Naive thymus-derived CD4-positive, alpha-beta T cell (primary cell): ENCODE data around the gene UCN3. TPM values are rescaled to one million over a fixed set of nuclear protein-coding genes. Genes with fewer than 3 reads are reported as not detected.

Experiments used
- ATAC-seq: fragments of 150-1000 bp; cut with Tn5 transposase; 2 replicates; pipeline ENCODE4 v1.10.0; 2021; ENCODE audit warnings: mild to moderate bottlenecking, moderate library complexity
- CTCF ChIA-PET: fragments of 350-600 bp; sonication (Branson Sonifier 250); formaldehyde crosslinking; loops from one replicate; lab custom pipeline; 2021; ENCODE audit warnings: antibody characterized with exemption; lab: Charles Lee
- POLR2A ChIA-PET: fragments of 350-600 bp; sonication (Branson Sonifier 250); formaldehyde crosslinking; loops from one replicate; lab custom pipeline; 2021; ENCODE audit warnings: antibody characterized with exemption, inconsistent platforms; lab: Charles Lee
- DNase-seq, 9 donors: peaks; one replicate each; pipeline versions ENCODE4 v3.0.0 to v3.0.0-alpha.2; 2020 to 2022; ENCODE audit warnings: mixed read lengths in 1 of 9
- H3K27ac ChIP-seq: one replicate; pipeline ENCODE4 v1.7.0; 2013; ENCODE audit warnings: mild to moderate bottlenecking, low read depth, low read length, moderate library complexity
- H3K27me3 ChIP-seq, 2 donors: one replicate each; pipeline ENCODE4 v1.7.0; 2013; ENCODE audit warnings: low read length in 2 of 2, mild to moderate bottlenecking in 2 of 2, moderate library complexity in 2 of 2; ENCODE audit not compliant: control insufficient read depth in 2 of 2, insufficient read depth in 2 of 2
- H3K36me3 ChIP-seq, 3 experiments: 1 replicate in 2 of 3; 2 replicates in 1 of 3; pipeline ENCODE4 v1.7.0; 2013; ENCODE audit warnings: low read length in 3 of 3, mild to moderate bottlenecking in 3 of 3, moderate library complexity in 1 of 3; ENCODE audit not compliant: insufficient read depth in 3 of 3, control insufficient read depth in 2 of 3
- H3K4me1 ChIP-seq, 2 donors: one replicate each; pipeline ENCODE4 v1.7.0; 2013; ENCODE audit warnings: low read length in 2 of 2, mild to moderate bottlenecking in 2 of 2, moderate library complexity in 1 of 2; ENCODE audit not compliant: control insufficient read depth in 2 of 2, insufficient read depth in 2 of 2
- H3K4me3 ChIP-seq: 2 replicates; pipeline ENCODE4 v1.7.0; 2013; ENCODE audit warnings: mild to moderate bottlenecking, low read length
- H3K9me3 ChIP-seq, 3 experiments: 1 replicate in 2 of 3; 2 replicates in 1 of 3; pipeline ENCODE4 v1.7.0; 2013; ENCODE audit warnings: low read length in 3 of 3; ENCODE audit not compliant: control insufficient read depth in 2 of 3
- H3K27ac Mint-ChIP-seq, 9 donors: one replicate each; pipeline ENCODE4 v1.8.0; 2020 to 2022; ENCODE audit warnings: mixed read lengths in 9 of 9, mild to moderate bottlenecking in 8 of 9, moderate library complexity in 5 of 9, inconsistent platforms in 2 of 9
- H3K27me3 Mint-ChIP-seq, 5 donors: one replicate each; pipeline ENCODE4 v1.8.0; 2021 to 2022; ENCODE audit warnings: mixed read lengths in 5 of 5, mild to moderate bottlenecking in 1 of 5
- H3K36me3 Mint-ChIP-seq, 5 donors: one replicate each; pipeline ENCODE4 v1.8.0; 2020 to 2022; ENCODE audit warnings: mixed read lengths in 5 of 5, mild to moderate bottlenecking in 3 of 5, inconsistent platforms in 1 of 5
- H3K4me1 Mint-ChIP-seq, 7 donors: one replicate each; pipeline ENCODE4 v1.8.0; 2020 to 2022; ENCODE audit warnings: mixed read lengths in 7 of 7, mild to moderate bottlenecking in 3 of 7, inconsistent platforms in 1 of 7
- H3K4me3 Mint-ChIP-seq, 10 donors: one replicate each; pipeline ENCODE4 v1.8.0; 2020 to 2022; ENCODE audit warnings: mild to moderate bottlenecking in 10 of 10, mixed read lengths in 10 of 10, moderate library complexity in 6 of 10, inconsistent platforms in 2 of 10
- H3K9me3 Mint-ChIP-seq, 11 donors: one replicate each; pipeline ENCODE4 v1.8.0; 2020 to 2022; ENCODE audit warnings: mixed read lengths in 11 of 11, mild to moderate bottlenecking in 4 of 11, inconsistent platforms in 1 of 11, moderate library complexity in 1 of 11
- intact Hi-C, 2 donors: fragments of 100-400 bp; cut with micrococcal nuclease; formaldehyde crosslinking; loops; one replicate each; pipeline ENCODE4 v1.15.1; 2023
- polyA plus RNA-seq, 2 donors: library from polyadenylated mRNA; unstranded; fragments of 300-500 nt; fragmentation: Illumina TruSeq; gene quantifications; one replicate each; pipeline ENCODE4 v1.2.3, GENCODE V29; 2021
- total RNA-seq, 6 experiments: library from RNA in 5 of 6; stranded (reverse) in 5 of 6; gene quantifications; 1 replicate in 5 of 6; 2 replicates in 1 of 6; pipeline ENCODE4 v1.2.3 and lab custom pipeline; 2021 to 2026

UCN3 gene
- total and polyA plus RNA-seq, 7 experiments from 2014 or later, result not detected

DNA sequence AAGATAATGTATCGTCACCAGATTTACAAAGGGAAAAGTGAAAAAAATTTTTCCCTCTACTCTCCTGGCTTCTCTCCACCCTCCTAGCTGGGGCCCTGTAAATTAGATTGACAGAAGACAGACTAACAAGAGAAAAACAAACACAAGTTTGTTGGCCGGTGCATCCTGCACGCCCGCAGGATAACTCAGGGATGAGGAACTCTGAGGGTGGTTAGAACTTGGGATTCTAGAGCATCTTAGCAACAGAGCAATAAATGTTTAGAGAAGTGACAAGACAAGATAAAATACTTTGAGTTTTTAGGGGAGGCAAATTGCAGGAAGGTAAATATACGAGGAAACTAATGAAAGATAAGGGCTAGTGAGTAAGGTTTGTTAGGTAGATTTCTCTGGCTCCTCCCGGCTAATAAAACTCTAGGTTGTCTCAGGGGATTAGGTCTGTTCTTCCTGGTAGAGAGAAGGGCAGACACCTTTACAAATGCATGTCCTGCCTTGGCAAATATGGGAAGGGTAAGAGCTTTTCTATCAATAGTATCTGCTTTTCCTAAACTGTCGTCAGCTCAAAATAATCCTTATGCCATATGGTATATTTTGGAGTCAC is 4.3 kb upstream of the UCN3 start:
- Mint-ChIP-seq H3K27ac (no peak overlapping the region), H3K9me3 (no peaks in the 10 kb centered on the region), H3K4me1 (peaks cover 0 to 13% (median 7%) of the 10 kb centered on the region in 7 donors), H3K4me3 (no peak overlapping the region), H3K36me3 (no peaks in the 10 kb centered on the region), H3K27me3 (peaks cover 0 to 42% (median 21%) of the 10 kb centered on the region in 5 donors)
- ChIA-PET POLR2A (no interaction called here), CTCF (no interaction called here)
- Histone ChIP-seq H3K36me3 (no peaks in the 10 kb centered on the region), H3K4me1 (no peaks in the 10 kb centered on the region), H3K9me3 (no peaks in the 10 kb centered on the region), H3K4me3 (no peak overlapping the region), H3K27me3 (no peaks in the 10 kb centered on the region), H3K27ac (no peak overlapping the region)
- intact Hi-C loops, result no loop called here
- DNase-seq (no peak), ATAC-seq (no peak)

DNA sequence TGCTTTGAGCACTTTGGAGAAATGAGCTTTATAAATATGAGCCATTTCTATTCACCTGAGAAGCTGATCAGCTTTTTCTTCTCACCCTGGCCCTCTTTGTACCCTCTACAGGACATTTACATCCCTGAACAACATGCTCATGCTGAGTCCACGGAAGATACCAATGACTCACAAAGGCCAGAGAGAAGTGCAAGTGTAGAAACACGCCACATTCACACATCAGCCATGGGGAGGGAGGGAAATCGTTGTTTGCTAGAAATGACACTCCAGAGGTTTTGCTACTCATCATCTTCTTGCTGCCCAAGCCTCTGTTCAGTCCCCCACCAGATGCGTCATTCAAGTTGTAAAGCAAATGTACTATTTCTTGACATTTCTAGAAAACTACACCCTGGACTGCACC is 2.8 kb upstream of the UCN3 start:
- Histone ChIP-seq H3K4me3 (no peak overlapping the region), H3K4me1 (no peaks in the 10 kb centered on the region), H3K9me3 (no peaks in the 10 kb centered on the region), H3K27ac (no peak overlapping the region), H3K36me3 (no peaks in the 10 kb centered on the region), H3K27me3 (no peaks in the 10 kb centered on the region)
- ATAC-seq, result no peak
- no peak for DNase-seq
- ChIA-PET CTCF (no interaction called here), POLR2A (no interaction called here)
- peaks cover 0 to 39% (median 21%) of the 10 kb centered on the region in 5 donors for H3K27me3 Mint-ChIP-seq
- no peaks in the 10 kb centered on the region for H3K9me3 Mint-ChIP-seq
- H3K4me3 Mint-ChIP-seq, result no peak overlapping the region
- no peaks in the 10 kb centered on the region for H3K4me1 Mint-ChIP-seq
- intact Hi-C loops, result no loop called here
- no peaks in the 10 kb centered on the region for H3K36me3 Mint-ChIP-seq
- no peak overlapping the region for H3K27ac Mint-ChIP-seq

DNA sequence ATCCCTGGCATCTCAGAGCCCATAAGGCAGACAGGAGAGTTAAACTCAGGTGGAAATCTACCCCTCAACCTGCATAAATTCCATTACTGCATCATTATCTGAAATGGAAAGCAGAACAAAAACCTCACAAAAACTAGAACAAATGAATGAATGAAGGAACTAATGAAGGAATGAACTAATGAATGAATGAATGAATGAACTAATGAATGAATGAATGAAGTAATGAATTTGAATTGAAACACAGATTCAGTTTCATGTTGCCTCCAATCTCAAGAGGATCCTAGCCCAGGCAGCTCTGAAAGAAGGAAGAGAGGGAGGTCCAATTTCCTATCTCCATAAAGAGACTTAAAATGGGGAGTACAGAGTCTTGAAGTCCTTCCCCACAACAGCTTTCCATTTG is 1.9 kb upstream of the UCN3 start:
- Mint-ChIP-seq H3K4me3 (no peak overlapping the region), H3K9me3 (no peaks in the 10 kb centered on the region), H3K4me1 (no peaks in the 10 kb centered on the region), H3K27me3 (peaks cover 0 to 43% (median 15%) of the 10 kb centered on the region in 5 donors), H3K36me3 (no peaks in the 10 kb centered on the region), H3K27ac (no peak overlapping the region)
- H3K36me3 ChIP-seq, result no peaks in the 10 kb centered on the region
- no peak overlapping the region for H3K27ac ChIP-seq
- H3K4me1 ChIP-seq, result no peaks in the 10 kb centered on the region
- DNase-seq (no peak), ATAC-seq (no peak)
- H3K27me3 ChIP-seq, result no peaks in the 10 kb centered on the region
- H3K4me3 ChIP-seq, result no peak overlapping the region
- ChIA-PET CTCF (interaction anchor here (0.6 kb wide), 1 partner anchor 133 kb away, joined by 3 read pairs; no protein-coding TSS in a partner anchor), POLR2A (interaction anchor here (0.6 kb wide), 1 partner anchor 83 kb away, joined by 4 read pairs; no protein-coding TSS in a partner anchor)
- intact Hi-C loops, result no loop called here
- H3K9me3 ChIP-seq, result no peaks in the 10 kb centered on the region

DNA sequence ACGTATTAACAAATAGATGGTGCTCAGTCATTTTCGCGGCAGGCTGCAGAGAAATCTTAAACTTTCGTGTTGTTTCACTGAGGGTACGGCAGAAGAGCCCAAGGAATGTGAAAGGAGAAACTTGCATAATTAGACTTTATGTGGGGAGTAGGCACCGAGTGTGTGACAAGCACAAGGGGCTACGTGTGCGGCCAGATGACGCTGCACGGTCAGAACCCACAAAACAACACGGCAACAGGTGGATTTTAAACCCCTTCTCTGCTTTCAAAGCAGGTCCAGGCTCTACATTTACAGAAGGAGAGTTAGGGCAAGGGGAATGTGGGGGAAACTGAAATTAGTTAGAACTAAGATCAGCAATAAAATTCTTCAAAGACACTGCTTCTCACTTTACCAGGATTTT is 392 bp upstream of the UCN3 start:
- ChIA-PET CTCF (no interaction called here), POLR2A (no interaction called here)
- H3K4me3 Mint-ChIP-seq, result no peak overlapping the region
- ATAC-seq (no peak), DNase-seq (no peak)
- H3K27me3 Mint-ChIP-seq, result peaks cover 0 to 43% (median 15%) of the 10 kb centered on the region in 5 donors
- intact Hi-C loops, result no loop called here
- Histone ChIP-seq H3K4me1 (no peaks in the 10 kb centered on the region), H3K27ac (no peak overlapping the region), H3K9me3 (no peaks in the 10 kb centered on the region), H3K4me3 (no peak overlapping the region), H3K27me3 (no peaks in the 10 kb centered on the region), H3K36me3 (no peaks in the 10 kb centered on the region)
- H3K4me1 Mint-ChIP-seq, result peaks cover 0 to 4% (median 0%) of the 10 kb centered on the region in 7 donors
- peak overlapping the region in 2 of 9 donors; percentile 40 to 74 for H3K27ac Mint-ChIP-seq
- no peaks in the 10 kb centered on the region for H3K36me3 Mint-ChIP-seq
- no peaks in the 10 kb centered on the region for H3K9me3 Mint-ChIP-seq

DNA sequence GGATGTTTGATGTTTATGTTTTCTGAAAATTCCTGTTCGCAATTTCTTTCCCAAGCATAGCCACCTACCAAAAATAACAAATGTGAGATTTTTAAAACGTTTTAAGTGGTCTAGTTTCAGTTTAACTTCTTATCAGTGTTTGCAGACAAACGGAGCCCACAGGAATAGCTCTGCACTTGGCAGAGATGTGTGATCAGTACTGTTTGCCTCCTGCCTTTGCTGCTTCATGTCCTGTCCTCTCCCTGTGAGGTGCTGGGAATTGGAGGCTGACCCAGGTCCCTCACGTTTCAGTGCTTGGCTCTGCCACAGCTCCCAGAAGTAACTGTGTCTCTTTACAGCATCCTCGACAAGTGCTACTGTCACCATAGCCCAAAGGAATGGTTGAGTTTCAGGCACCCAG is 1.2 kb downstream of the UCN3 start:
- Histone ChIP-seq H3K4me1 (no peaks in the 10 kb centered on the region), H3K9me3 (peaks cover 0 to 6% (median 0%) of the 10 kb centered on the region in 3 experiments), H3K4me3 (no peak overlapping the region), H3K27me3 (no peaks in the 10 kb centered on the region), H3K36me3 (no peaks in the 10 kb centered on the region), H3K27ac (no peak overlapping the region)
- ChIA-PET POLR2A (no interaction called here), CTCF (no interaction called here)
- Mint-ChIP-seq H3K27ac (no peak overlapping the region), H3K4me1 (peaks cover 0 to 4% (median 0%) of the 10 kb centered on the region in 7 donors), H3K9me3 (peaks cover 0 to 12% (median 0%) of the 10 kb centered on the region in 11 donors), H3K4me3 (no peak overlapping the region), H3K27me3 (peaks cover 0 to 30% (median 9%) of the 10 kb centered on the region in 5 donors), H3K36me3 (no peaks in the 10 kb centered on the region)
- ATAC-seq (no peak), DNase-seq (no peak)
- intact Hi-C loops, result no loop called here

DNA sequence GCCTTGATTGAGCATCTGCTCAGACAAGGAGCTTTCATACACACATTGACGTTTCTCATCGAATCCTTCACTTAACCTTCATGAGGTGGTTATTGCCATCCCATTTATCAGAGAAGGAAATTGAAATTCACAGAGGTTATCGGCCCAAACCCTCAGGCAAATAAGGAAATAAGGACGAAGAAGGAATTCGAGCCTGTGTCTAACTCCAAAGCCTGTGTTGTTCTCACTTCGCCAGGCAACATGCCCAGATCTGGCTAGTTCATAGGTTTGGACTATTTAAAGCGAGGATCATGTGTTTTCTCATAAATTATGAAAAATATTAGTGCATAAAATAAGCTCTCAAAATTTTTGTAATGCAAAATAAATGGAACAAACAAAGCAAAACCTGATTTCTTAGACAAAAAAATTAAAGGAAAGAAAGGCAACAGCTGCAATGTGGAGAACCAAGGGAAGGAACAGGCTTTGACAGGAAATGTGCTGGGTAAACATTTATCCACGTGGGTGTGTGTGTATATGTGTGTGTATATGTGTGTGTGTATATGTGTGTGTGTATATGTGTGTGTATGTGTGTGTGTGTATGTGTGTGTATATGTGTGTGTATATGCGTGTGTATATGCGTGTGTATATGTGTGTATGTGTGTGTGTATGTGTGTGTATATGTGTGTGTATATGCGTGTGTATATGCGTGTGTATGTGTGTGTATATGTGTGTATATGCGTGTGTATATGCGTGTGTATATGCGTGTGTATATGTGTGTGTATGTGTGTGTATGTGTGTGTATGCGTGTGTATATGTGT is 4.8 kb downstream of the UCN3 start:
- no peak overlapping the region for H3K4me3 ChIP-seq
- no peak overlapping the region for H3K27ac ChIP-seq
- POLR2A ChIA-PET, result interaction anchor here (0.6 kb wide), 1 partner anchor 74 kb away, joined by 3 read pairs; no protein-coding TSS in a partner anchor
- Mint-ChIP-seq H3K27ac (peak overlapping the region in 1 of 9 donors; percentile 67), H3K9me3 (peaks cover 0 to 15% (median 0%) of the 10 kb centered on the region in 11 donors), H3K27me3 (peaks cover 0 to 15% (median 4%) of the 10 kb centered on the region in 5 donors), H3K36me3 (no peaks in the 10 kb centered on the region), H3K4me1 (peaks cover 0 to 4% (median 0%) of the 10 kb centered on the region in 7 donors), H3K4me3 (no peak overlapping the region)
- CTCF ChIA-PET, result interaction anchor here (0.7 kb wide), 1 partner anchor 559 kb away, joined by 3 read pairs; no protein-coding TSS in a partner anchor
- no peak for DNase-seq
- no peaks in the 10 kb centered on the region for H3K4me1 ChIP-seq
- no peak for ATAC-seq
- H3K36me3 ChIP-seq, result no peaks in the 10 kb centered on the region
- intact Hi-C loops, result no loop called here
- peaks cover 0 to 7% (median 0%) of the 10 kb centered on the region in 3 experiments for H3K9me3 ChIP-seq
- no peaks in the 10 kb centered on the region for H3K27me3 ChIP-seq
